Measurements from ENCODE around the gene MAK. TPM values are rescaled to one million over a fixed set of nuclear protein-coding genes. Genes with fewer than 3 reads are reported as not detected.

The MAK gene
- total RNA-seq, 2 donors from 2014 or later: 0.09 to 1.8 TPM

DNA sequence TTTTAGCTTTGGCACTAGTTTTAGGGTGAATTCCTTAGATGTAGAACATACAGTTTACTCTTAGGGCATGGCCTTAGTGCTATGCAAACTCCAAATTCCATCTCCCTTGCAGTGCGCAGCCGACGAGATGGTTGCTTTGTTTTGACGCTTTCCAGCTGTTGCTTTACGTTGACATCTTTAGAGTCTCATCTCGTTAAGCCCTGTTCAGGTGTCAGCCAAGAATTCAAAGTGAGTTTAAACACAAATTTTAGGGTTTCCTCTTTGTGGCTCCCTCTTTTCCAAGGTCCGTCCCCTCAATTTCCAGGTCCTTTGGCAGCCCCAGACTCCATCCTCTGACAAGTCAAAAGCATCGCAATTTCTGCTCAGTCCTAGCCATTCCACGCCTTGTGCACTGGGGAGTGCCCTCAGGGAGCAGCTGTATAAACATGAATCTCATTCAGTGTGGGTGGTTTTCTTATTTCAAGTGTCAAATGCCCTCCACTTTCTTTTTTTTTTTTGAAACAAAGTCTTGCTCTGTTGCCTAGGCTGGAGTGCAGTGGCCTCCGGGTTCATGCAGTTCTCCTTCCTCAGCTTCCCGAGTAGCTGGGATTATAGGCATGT lies 14.1 kb upstream of the MAK start:
- Histone ChIP-seq H3K4me3 (no peak overlapping the region), H3K4me1 (replicated peaks) (no peaks in the 10 kb centered on the region), H3K27me3 (replicated peaks; ENCODE audit: insufficient read depth) (no peaks in the 10 kb centered on the region), H3K27ac (no peak overlapping the region), H3K36me3 (no peaks in the 10 kb centered on the region), H3K9me3 (no peaks in the 10 kb centered on the region)
- DNase-seq (ENCODE audit: low spot score): no peak
- TF ChIP-seq POLR2AphosphoS5 (IDR thresholded peaks at IDR 0.05) (no peak), POLR2A (IDR thresholded peaks at IDR 0.05) (no peak)
- TF ChIP-seq, protein P1, sequence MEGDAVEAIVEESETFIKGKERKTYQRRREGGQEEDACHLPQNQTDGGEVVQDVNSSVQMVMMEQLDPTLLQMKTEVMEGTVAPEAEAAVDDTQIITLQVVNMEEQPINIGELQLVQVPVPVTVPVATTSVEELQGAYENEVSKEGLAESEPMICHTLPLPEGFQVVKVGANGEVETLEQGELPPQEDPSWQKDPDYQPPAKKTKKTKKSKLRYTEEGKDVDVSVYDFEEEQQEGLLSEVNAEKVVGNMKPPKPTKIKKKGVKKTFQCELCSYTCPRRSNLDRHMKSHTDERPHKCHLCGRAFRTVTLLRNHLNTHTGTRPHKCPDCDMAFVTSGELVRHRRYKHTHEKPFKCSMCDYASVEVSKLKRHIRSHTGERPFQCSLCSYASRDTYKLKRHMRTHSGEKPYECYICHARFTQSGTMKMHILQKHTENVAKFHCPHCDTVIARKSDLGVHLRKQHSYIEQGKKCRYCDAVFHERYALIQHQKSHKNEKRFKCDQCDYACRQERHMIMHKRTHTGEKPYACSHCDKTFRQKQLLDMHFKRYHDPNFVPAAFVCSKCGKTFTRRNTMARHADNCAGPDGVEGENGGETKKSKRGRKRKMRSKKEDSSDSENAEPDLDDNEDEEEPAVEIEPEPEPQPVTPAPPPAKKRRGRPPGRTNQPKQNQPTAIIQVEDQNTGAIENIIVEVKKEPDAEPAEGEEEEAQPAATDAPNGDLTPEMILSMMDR (IDR thresholded peaks at IDR 0.05): no peak
- WGBS: 59% methylated on average over 11 of the region's 11 CpGs
- intact Hi-C loops (cut with DNase I): no loop called here

DNA sequence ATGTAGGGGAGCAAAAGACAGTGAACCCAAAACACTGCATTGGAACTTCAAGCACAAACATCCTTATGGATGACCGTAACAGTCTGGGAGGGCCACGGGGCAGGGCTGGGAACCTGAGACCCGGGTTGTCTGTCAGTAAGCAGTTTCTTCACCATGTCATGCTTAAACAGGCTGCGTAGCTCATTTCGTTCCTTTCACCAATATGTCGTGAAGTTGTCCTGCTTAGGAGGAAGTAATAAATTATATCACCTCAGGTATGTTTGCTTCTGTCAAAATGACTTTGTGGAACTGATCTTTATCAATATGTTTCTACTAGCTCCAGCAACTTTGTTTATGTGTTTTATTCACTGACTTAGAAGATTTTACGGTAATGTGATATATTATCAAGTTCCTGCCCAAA lies 12.4 kb upstream of the MAK start:
- H3K27ac ChIP-seq: no peak overlapping the region
- H3K27me3 ChIP-seq (replicated peaks; ENCODE audit: insufficient read depth): no peaks in the 10 kb centered on the region
- WGBS: 16% methylated on average over 7 of the region's 7 CpGs
- H3K4me3 ChIP-seq: no peak overlapping the region
- TF ChIP-seq, protein P1 (IDR thresholded peaks at IDR 0.05): no peak
- no peak for TF ChIP-seq POLR2A (IDR thresholded peaks at IDR 0.05)
- TF ChIP-seq POLR2AphosphoS5 (IDR thresholded peaks at IDR 0.05): peak; percentile 39
- H3K9me3 ChIP-seq: no peaks in the 10 kb centered on the region
- DNase-seq (ENCODE audit: low spot score): peak; percentile 7
- H3K4me1 ChIP-seq (replicated peaks): no peaks in the 10 kb centered on the region
- intact Hi-C loops (cut with DNase I): no loop called here
- no peaks in the 10 kb centered on the region for H3K36me3 ChIP-seq

DNA sequence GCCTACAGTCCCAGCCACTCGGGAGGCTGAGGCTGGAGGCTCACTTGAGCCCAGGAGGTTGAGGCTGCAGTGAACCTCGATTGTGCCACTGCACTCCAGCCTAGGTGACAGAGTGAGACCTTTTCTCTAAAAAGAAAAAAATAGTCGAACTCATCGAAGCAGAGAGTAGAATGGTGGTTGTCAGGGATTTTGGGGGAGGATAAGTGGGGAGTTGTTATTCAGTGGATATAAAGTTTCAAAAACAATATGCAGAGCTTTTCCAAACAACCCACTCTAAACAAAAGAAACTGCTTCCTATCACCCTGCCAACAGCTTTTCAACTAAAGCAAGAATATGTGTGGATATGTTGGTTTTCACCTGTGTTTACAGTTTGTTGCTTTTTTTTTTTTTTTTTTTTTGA lies 11.6 kb upstream of the MAK start:
- TF ChIP-seq, protein P1 (IDR thresholded peaks at IDR 0.05): no peak
- TF ChIP-seq POLR2AphosphoS5 (IDR thresholded peaks at IDR 0.05): no peak
- TF ChIP-seq POLR2A (IDR thresholded peaks at IDR 0.05): no peak
- H3K27me3 ChIP-seq (replicated peaks; ENCODE audit: insufficient read depth): no peaks in the 10 kb centered on the region
- intact Hi-C loops (cut with DNase I): no loop called here

DNA sequence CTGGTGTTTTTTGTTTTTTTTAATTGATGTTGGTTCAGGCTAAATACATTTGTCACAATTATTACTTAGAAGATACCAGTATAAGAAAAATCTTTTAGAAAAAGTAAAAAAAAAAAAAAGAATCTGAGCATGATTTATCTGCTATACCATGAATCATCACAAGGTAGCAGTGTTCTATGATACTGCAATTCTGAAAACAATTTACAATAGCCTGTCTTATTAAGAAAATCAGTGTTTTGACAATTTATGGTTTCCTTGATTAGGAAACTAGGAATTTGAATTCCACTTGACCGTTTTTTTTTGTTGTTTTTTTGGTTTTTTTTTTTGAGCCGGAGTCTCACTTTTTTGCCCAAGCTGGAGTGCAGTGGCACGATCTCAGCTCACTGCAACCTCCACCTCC lies 9.3 kb upstream of the MAK start:
- Histone ChIP-seq H3K4me3 (no peak overlapping the region), H3K27me3 (replicated peaks; ENCODE audit: insufficient read depth) (no peaks in the 10 kb centered on the region), H3K27ac (no peak overlapping the region), H3K36me3 (no peaks in the 10 kb centered on the region), H3K4me1 (replicated peaks) (no peaks in the 10 kb centered on the region), H3K9me3 (no peaks in the 10 kb centered on the region)
- TF ChIP-seq, protein P1 (IDR thresholded peaks at IDR 0.05): peak in 2 of 4 experiments; percentile 8 to 14
- TF ChIP-seq POLR2A (IDR thresholded peaks at IDR 0.05) (no peak), POLR2AphosphoS5 (IDR thresholded peaks at IDR 0.05) (no peak)
- 78% methylated on average over 3 of the region's 3 CpGs for WGBS
- no peak for DNase-seq (ENCODE audit: low spot score)
- intact Hi-C loops (cut with DNase I): no loop called here

More for the DNA sequence above, 11.6 kb upstream of the MAK start:
- Histone ChIP-seq H3K9me3 (no peaks in the 10 kb centered on the region), H3K27ac (no peak overlapping the region), H3K36me3 (no peaks in the 10 kb centered on the region), H3K4me1 (replicated peaks) (no peaks in the 10 kb centered on the region), H3K4me3 (no peak overlapping the region)
- 92% methylated on average over 4 of the region's 4 CpGs for WGBS
- DNase-seq (ENCODE audit: low spot score): no peak

DNA sequence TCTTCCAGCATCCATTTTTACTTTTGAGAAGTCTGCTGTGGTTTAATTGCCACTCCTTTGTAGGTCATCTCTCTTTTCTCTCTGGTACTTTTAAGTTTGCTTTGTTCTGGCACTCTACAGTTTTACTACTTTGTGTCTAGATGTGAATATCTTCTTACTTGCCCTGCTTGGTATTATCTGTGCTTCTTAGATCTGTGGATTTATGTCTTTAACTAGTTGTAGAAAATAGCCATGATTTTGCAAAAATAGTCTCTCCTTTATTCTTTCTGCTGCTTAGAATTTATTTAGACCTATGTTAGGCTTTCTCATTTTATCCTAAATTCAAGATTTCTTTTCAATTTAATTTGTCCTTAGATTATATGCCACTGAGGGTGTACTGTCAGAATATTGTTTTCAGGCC lies 5.2 kb upstream of the MAK start:
- H3K27ac ChIP-seq: no peak overlapping the region
- H3K27me3 ChIP-seq (replicated peaks; ENCODE audit: insufficient read depth): no peaks in the 10 kb centered on the region
- no peaks in the 10 kb centered on the region for H3K36me3 ChIP-seq
- DNase-seq (ENCODE audit: low spot score): no peak
- H3K4me3 ChIP-seq: no peak overlapping the region
- H3K4me1 ChIP-seq (replicated peaks): no peaks in the 10 kb centered on the region
- no peak for TF ChIP-seq POLR2A (IDR thresholded peaks at IDR 0.05)
- TF ChIP-seq POLR2AphosphoS5 (IDR thresholded peaks at IDR 0.05): no peak
- TF ChIP-seq, protein P1 (IDR thresholded peaks at IDR 0.05): no peak
- H3K9me3 ChIP-seq: no peaks in the 10 kb centered on the region
- intact Hi-C loops (cut with DNase I): no loop called here
